ENCODE data around the gene SLC26A8. TPM values are rescaled to one million over a fixed set of nuclear protein-coding genes. Genes with fewer than 3 reads are reported as not detected.

SLC26A8 gene
- total RNA-seq, 1 donor from 2014 or later: not detected

GRCh38 chr6:36069573-36069972 is 45.1 kb upstream of the SLC26A8 start:
- TF ChIP-seq POLR2AphosphoS5 (IDR thresholded peaks at IDR 0.05; ENCODE audit: insufficient read depth in 1 of 2, low read depth in 1 of 2) (no peak), POLR2A (IDR thresholded peaks at IDR 0.05) (no peak)
- TF ChIP-seq, protein P1, sequence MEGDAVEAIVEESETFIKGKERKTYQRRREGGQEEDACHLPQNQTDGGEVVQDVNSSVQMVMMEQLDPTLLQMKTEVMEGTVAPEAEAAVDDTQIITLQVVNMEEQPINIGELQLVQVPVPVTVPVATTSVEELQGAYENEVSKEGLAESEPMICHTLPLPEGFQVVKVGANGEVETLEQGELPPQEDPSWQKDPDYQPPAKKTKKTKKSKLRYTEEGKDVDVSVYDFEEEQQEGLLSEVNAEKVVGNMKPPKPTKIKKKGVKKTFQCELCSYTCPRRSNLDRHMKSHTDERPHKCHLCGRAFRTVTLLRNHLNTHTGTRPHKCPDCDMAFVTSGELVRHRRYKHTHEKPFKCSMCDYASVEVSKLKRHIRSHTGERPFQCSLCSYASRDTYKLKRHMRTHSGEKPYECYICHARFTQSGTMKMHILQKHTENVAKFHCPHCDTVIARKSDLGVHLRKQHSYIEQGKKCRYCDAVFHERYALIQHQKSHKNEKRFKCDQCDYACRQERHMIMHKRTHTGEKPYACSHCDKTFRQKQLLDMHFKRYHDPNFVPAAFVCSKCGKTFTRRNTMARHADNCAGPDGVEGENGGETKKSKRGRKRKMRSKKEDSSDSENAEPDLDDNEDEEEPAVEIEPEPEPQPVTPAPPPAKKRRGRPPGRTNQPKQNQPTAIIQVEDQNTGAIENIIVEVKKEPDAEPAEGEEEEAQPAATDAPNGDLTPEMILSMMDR (IDR thresholded peaks at IDR 0.05): no peak
- peaks cover 0 to 4% of the 10 kb centered on the region in 2 donors for H3K36me3 ChIP-seq
- no peak overlapping the region for H3K27ac ChIP-seq
- peaks cover 66% of the 10 kb centered on the region for H3K4me1 ChIP-seq
- no peak overlapping the region for H3K4me3 ChIP-seq
- H3K9me3 ChIP-seq: no peaks in the 10 kb centered on the region
- H3K27me3 ChIP-seq: no peaks in the 10 kb centered on the region
- no peak for DNase-seq (ENCODE audit: extremely low spot score in 2 of 2)
- intact Hi-C loops (cut with DNase I): no loop called here

- Histone ChIP-seq H3K4me3 (no peak overlapping the region), H3K36me3 (no peaks in the 10 kb centered on the region), H3K27me3 (no peaks in the 10 kb centered on the region), H3K4me1 (peaks cover 74% of the 10 kb centered on the region), H3K9me3 (no peaks in the 10 kb centered on the region), H3K27ac (no peak overlapping the region)
- TF ChIP-seq POLR2A (IDR thresholded peaks at IDR 0.05) (no peak), POLR2AphosphoS5 (IDR thresholded peaks at IDR 0.05; ENCODE audit: insufficient read depth in 1 of 2, low read depth in 1 of 2) (no peak)
- TF ChIP-seq, protein P1 (IDR thresholded peaks at IDR 0.05): no peak
- DNase-seq (ENCODE audit: extremely low spot score in 2 of 2): no peak
- intact Hi-C loops (cut with DNase I): no loop called here
Measured at GRCh38 chr6:36068586-36068985, 44.1 kb upstream of the SLC26A8 start.

GRCh38 chr6:36068012-36068392 is 43.6 kb upstream of the SLC26A8 start:
- Histone ChIP-seq H3K36me3 (no peaks in the 10 kb centered on the region), H3K4me3 (no peak overlapping the region), H3K9me3 (no peaks in the 10 kb centered on the region), H3K27me3 (no peaks in the 10 kb centered on the region), H3K4me1 (peaks cover 80% of the 10 kb centered on the region), H3K27ac (no peak overlapping the region)
- DNase-seq (ENCODE audit: extremely low spot score in 2 of 2): no peak
- intact Hi-C loops (cut with DNase I): no loop called here
- no peak for TF ChIP-seq POLR2A (IDR thresholded peaks at IDR 0.05)
- TF ChIP-seq, protein P1 (IDR thresholded peaks at IDR 0.05): no peak
- no peak for TF ChIP-seq POLR2AphosphoS5 (IDR thresholded peaks at IDR 0.05; ENCODE audit: insufficient read depth in 1 of 2, low read depth in 1 of 2)

DNA sequence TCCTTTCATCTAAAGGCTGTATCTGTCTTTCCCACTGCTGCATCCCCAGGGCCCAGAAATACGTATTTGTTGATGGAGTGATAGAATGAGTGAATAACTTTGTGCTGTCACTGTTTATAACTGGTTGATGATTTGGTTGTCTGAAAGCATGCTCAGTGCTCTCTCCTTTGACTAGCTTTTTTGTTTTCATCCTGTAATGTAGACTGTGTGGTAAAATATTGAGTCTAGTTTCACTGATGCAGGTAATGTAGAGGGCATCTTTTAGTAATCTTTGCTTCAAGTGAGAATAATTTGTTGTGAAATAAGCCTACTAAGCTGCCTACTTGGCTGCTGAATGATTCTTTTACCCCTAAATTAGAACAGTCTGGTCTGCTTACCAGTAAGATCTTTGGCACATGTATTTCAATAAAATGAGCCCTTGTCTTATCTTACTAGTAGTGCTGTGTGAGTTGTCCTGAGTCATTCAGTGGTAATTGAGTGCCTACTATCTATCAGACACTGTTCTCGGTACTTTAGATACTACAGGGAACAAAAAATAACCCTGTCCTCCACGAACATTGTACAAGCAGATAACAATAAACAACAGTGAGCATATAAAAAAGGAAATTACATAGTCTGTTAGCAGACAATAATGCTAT is 43.1 kb upstream of the SLC26A8 start:
- Histone ChIP-seq H3K27ac (no peak overlapping the region), H3K9me3 (no peaks in the 10 kb centered on the region), H3K4me3 (no peak overlapping the region), H3K36me3 (no peaks in the 10 kb centered on the region), H3K4me1 (peaks cover 83% of the 10 kb centered on the region), H3K27me3 (no peaks in the 10 kb centered on the region)
- no peak for TF ChIP-seq POLR2A (IDR thresholded peaks at IDR 0.05)
- TF ChIP-seq POLR2AphosphoS5 (IDR thresholded peaks at IDR 0.05; ENCODE audit: insufficient read depth in 1 of 2, low read depth in 1 of 2): no peak
- TF ChIP-seq, protein P1 (IDR thresholded peaks at IDR 0.05): no peak
- no peak for DNase-seq (ENCODE audit: extremely low spot score in 2 of 2)
- intact Hi-C loops (cut with DNase I): no loop called here

- peaks cover 83% of the 10 kb centered on the region for H3K4me1 ChIP-seq
- intact Hi-C loops (cut with DNase I): no loop called here
- TF ChIP-seq, protein P1 (IDR thresholded peaks at IDR 0.05): no peak
- TF ChIP-seq POLR2AphosphoS5 (IDR thresholded peaks at IDR 0.05; ENCODE audit: insufficient read depth in 1 of 2, low read depth in 1 of 2) (no peak), POLR2A (IDR thresholded peaks at IDR 0.05) (no peak)
- no peaks in the 10 kb centered on the region for H3K9me3 ChIP-seq
- DNase-seq (ENCODE audit: extremely low spot score in 2 of 2): no peak
- no peaks in the 10 kb centered on the region for H3K27me3 ChIP-seq
- no peaks in the 10 kb centered on the region for H3K36me3 ChIP-seq
- no peak overlapping the region for H3K27ac ChIP-seq
- H3K4me3 ChIP-seq: no peak overlapping the region
Measured at GRCh38 chr6:36066817-36067216, 42.4 kb upstream of the SLC26A8 start.

All from vagina (tissue), 2 donors.